ENCODE results near the gene MGAT5B. TPM values are rescaled to one million over a fixed set of nuclear protein-coding genes. Genes with fewer than 3 reads are reported as not detected.

MGAT5B gene
- total RNA-seq, 1 experiment from 2014 or later, result 4.4 TPM

DNA sequence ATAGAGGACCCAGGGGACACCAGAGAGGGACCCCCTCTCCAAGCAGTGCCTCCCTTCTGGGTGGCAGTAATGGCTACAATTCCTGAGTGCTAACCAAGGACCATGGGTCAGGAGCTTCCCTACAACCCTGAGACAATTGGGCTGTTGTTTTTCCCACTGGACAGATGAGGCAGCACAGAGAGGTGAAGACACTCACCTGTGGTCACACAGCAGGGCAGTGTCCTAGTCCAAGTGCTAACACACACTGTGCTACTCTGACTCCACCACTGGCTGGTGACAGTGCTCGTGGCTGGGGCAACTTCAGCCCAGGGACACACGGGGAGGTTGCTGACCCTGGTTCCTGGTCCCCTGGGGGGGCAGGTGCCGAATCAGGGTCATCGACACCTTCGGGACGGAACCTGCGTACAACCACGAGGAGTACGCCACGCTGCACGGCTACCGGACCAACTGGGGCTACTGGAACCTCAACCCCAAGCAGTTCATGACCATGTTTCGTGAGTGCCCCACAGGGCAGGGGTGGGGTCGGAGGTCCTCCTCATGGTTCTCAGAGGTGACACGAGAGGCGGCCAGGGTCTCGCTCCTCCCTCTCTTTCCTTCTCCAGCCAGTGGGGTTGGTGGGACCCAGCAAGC lies 58.1 kb downstream of the MGAT5B start:
- Histone ChIP-seq H4K20me1 (ENCODE audit: insufficient read depth) (no peaks in the 10 kb centered on the region), H3K36me3 (ENCODE audit: control insufficient read depth in 1 of 2, insufficient read depth in 2 of 2, low read length in 2 of 2) (no peaks in the 10 kb centered on the region), H3K9me2 (ENCODE audit: insufficient read depth) (no peaks in the 10 kb centered on the region), H3K79me2 (ENCODE audit: insufficient read depth, low read length) (no peaks in the 10 kb centered on the region), H3K9me3 (ENCODE audit: control insufficient read depth in 1 of 2, insufficient read depth in 1 of 2, low read depth in 1 of 2, low read length in 2 of 2) (no peaks in the 10 kb centered on the region), H3K9ac (ENCODE audit: low read length) (no peak overlapping the region), H3K4me1 (ENCODE audit: control insufficient read depth in 1 of 2, insufficient read depth in 2 of 2, low read length in 2 of 2) (no peaks in the 10 kb centered on the region), H3K27ac (ENCODE audit: low read depth, low read length) (no peak overlapping the region), H3K4me2 (ENCODE audit: low read length) (no peak overlapping the region), H2AFZ (ENCODE audit: low read depth, low read length, poor library complexity, severe bottlenecking) (no peak overlapping the region), H3K4me3 (replicated peaks in 1 of 2; ENCODE audit: low read depth in 1 of 2, low read length in 2 of 2) (no peak overlapping the region), H3K27me3 (ENCODE audit: insufficient read depth, low read length) (peaks cover 13% of the 10 kb centered on the region; the same call in 1 of the 2 replicates)
- ChIA-PET POLR2A (no interaction called here), CTCF (no interaction called here), RAD21 (ENCODE audit: low non-redundant PET in 1 of 2, low total read pairs in 2 of 2, uncharacterized antibody in 2 of 2, unreplicated experiment in 2 of 2) (interaction anchor here in 1 of 2 experiments (0.6 kb wide), 1 partner anchor 26 kb away, joined by 3 read pairs; no protein-coding TSS in a partner anchor)
- TF ChIP-seq, protein P1, sequence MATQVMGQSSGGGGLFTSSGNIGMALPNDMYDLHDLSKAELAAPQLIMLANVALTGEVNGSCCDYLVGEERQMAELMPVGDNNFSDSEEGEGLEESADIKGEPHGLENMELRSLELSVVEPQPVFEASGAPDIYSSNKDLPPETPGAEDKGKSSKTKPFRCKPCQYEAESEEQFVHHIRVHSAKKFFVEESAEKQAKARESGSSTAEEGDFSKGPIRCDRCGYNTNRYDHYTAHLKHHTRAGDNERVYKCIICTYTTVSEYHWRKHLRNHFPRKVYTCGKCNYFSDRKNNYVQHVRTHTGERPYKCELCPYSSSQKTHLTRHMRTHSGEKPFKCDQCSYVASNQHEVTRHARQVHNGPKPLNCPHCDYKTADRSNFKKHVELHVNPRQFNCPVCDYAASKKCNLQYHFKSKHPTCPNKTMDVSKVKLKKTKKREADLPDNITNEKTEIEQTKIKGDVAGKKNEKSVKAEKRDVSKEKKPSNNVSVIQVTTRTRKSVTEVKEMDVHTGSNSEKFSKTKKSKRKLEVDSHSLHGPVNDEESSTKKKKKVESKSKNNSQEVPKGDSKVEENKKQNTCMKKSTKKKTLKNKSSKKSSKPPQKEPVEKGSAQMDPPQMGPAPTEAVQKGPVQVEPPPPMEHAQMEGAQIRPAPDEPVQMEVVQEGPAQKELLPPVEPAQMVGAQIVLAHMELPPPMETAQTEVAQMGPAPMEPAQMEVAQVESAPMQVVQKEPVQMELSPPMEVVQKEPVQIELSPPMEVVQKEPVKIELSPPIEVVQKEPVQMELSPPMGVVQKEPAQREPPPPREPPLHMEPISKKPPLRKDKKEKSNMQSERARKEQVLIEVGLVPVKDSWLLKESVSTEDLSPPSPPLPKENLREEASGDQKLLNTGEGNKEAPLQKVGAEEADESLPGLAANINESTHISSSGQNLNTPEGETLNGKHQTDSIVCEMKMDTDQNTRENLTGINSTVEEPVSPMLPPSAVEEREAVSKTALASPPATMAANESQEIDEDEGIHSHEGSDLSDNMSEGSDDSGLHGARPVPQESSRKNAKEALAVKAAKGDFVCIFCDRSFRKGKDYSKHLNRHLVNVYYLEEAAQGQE (IDR thresholded peaks at IDR 0.05; ENCODE audit: low read depth), result no peak
- no peak for TF ChIP-seq POLR2A (IDR thresholded peaks at IDR 0.05; ENCODE audit: borderline replicate concordance, extremely low read depth, insufficient read depth, insufficient read length)
- no peak for TF ChIP-seq EGR1 (IDR thresholded peaks at IDR 0.05; ENCODE audit: low read depth)
- TF ChIP-seq JUND (IDR thresholded peaks at IDR 0.05), result no peak
- TF ChIP-seq SP1 (IDR thresholded peaks at IDR 0.05; ENCODE audit: low read depth), result no peak
- TF ChIP-seq SIN3A (IDR thresholded peaks at IDR 0.05; ENCODE audit: low read depth), result no peak
- no peak for TF ChIP-seq ZNF274 (IDR thresholded peaks at IDR 0.05; ENCODE audit: low read depth, low read length)
- no peak for TF ChIP-seq POLR2AphosphoS5 (IDR thresholded peaks at IDR 0.05; ENCODE audit: low read depth, low read length)
- no peak for TF ChIP-seq EZH2 (IDR thresholded peaks at IDR 0.05)
- no peak for TF ChIP-seq EZH2phosphoT487 (IDR thresholded peaks at IDR 0.05; ENCODE audit: borderline replicate concordance)
- no peak for TF ChIP-seq SRF (IDR thresholded peaks at IDR 0.05; ENCODE audit: low read depth)
- TF ChIP-seq TCF7L2 (IDR thresholded peaks at IDR 0.05; ENCODE audit: borderline replicate concordance, extremely low read depth, insufficient read depth, insufficient read length), result no peak
- no peak for TF ChIP-seq CEBPB (IDR thresholded peaks at IDR 0.05; ENCODE audit: low read depth)
- TF ChIP-seq, protein P2, sequence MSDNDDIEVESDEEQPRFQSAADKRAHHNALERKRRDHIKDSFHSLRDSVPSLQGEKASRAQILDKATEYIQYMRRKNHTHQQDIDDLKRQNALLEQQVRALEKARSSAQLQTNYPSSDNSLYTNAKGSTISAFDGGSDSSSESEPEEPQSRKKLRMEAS (IDR thresholded peaks at IDR 0.05), result no peak
- TF ChIP-seq FOSL1 (IDR thresholded peaks at IDR 0.05; ENCODE audit: low read depth), result no peak
- no peak for TF ChIP-seq ZFX (IDR thresholded peaks at IDR 0.05)
- TF ChIP-seq, protein P3, sequence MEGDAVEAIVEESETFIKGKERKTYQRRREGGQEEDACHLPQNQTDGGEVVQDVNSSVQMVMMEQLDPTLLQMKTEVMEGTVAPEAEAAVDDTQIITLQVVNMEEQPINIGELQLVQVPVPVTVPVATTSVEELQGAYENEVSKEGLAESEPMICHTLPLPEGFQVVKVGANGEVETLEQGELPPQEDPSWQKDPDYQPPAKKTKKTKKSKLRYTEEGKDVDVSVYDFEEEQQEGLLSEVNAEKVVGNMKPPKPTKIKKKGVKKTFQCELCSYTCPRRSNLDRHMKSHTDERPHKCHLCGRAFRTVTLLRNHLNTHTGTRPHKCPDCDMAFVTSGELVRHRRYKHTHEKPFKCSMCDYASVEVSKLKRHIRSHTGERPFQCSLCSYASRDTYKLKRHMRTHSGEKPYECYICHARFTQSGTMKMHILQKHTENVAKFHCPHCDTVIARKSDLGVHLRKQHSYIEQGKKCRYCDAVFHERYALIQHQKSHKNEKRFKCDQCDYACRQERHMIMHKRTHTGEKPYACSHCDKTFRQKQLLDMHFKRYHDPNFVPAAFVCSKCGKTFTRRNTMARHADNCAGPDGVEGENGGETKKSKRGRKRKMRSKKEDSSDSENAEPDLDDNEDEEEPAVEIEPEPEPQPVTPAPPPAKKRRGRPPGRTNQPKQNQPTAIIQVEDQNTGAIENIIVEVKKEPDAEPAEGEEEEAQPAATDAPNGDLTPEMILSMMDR (IDR thresholded peaks at IDR 0.05 in 2 of 3, conservative IDR thresholded peaks at IDR 0.05 in 1 of 3; ENCODE audit: borderline replicate concordance in 1 of 3, insufficient read depth in 1 of 3, low read depth in 2 of 3, low read length in 2 of 3), result no peak
- TF ChIP-seq, protein P4, sequence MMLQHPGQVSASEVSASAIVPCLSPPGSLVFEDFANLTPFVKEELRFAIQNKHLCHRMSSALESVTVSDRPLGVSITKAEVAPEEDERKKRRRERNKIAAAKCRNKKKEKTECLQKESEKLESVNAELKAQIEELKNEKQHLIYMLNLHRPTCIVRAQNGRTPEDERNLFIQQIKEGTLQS (IDR thresholded peaks at IDR 0.05), result no peak
- ATAC-seq (no peak), DNase-seq (ENCODE audit: low read depth, low spot score) (no peak)
- BruUV-seq (replicated peaks), result no TSS peak
- intact Hi-C loops (cut with micrococcal nuclease), result no loop called here
